K562 (cell line): ENCODE measurements around the gene SH3TC2. TPM values are rescaled to one million over a fixed set of nuclear protein-coding genes. Genes with fewer than 3 reads are reported as not detected.
A peak's percentile ranks its signal among the peaks of the same experiment; 100 is the strongest.

Source experiments
- ATAC-seq: fragments of 200-7000 bp; cut with Tn5 transposase; 3 replicates; pipeline ENCODE4 v1.9.1; 2020; ENCODE audit warnings: moderate library complexity
- BruUV-seq: library from RNA; stranded (reverse); fragments of 400-500 nt; replicated peaks from 2 replicates; lab custom pipeline; 2021; lab: Mats Ljungman, UMichigan
- CTCF ChIA-PET: fragments of 300-600 bp; formaldehyde crosslinking; extraction: SDS; loops from one replicate; lab custom pipeline; 2021; ENCODE audit warnings: low intra/inter-chr PET ratio; lab: Yijun Ruan, JAX
- POLR2A ChIA-PET: fragments of 300-600, 350-650 bp; sonication (Branson Sonifier 250); formaldehyde crosslinking; extraction: SDS; loops from one replicate; lab custom pipeline; 2021; ENCODE audit warnings: antibody characterized with exemption, inconsistent platforms; lab: Yijun Ruan, JAX
- DNase-seq, 4 experiments: peaks; one replicate each; pipeline versions ENCODE4 v3.0.0 to v3.0.0-alpha.2; 2011 to 2018; ENCODE audit warnings: low spot score in 3 of 4, mixed read lengths in 3 of 4; ENCODE audit errors: extremely low read depth in 1 of 4
- FAIRE-seq: peaks from 2 replicates; lab custom pipeline; 2011; peaks lifted over from hg19 to GRCh38; lab: Jason Lieb, UNC
- H2AFZ ChIP-seq: 2 replicates; pipeline ENCODE4 v1.6.0; 2011; ENCODE audit warnings: low read depth, low read length, control low read depth, inconsistent platforms
- H3K27ac ChIP-seq: fragments of 200-600 bp; 3 replicates; pipeline ENCODE4 v1.8.0; 2011; ENCODE audit warnings: low read depth, mild to moderate bottlenecking, control low read depth, inconsistent platforms, low read length, moderate library complexity, mixed read lengths; ENCODE audit errors: extremely low read depth
- H3K27me3 ChIP-seq, 2 experiments: fragments of 300-600 bp in 1 of 2; 2 replicates in 1 of 2; 3 replicates in 1 of 2; pipeline versions ENCODE4 v1.6.0 to v1.8.0; 2011; ENCODE audit warnings: inconsistent platforms in 2 of 2, low read length in 2 of 2, mild to moderate bottlenecking in 1 of 2, mixed read lengths in 1 of 2, moderate library complexity in 1 of 2; ENCODE audit not compliant: control insufficient read depth in 2 of 2, insufficient read depth in 2 of 2
- H3K36me3 ChIP-seq: fragments of 300-600 bp; 3 replicates; pipeline ENCODE4 v1.8.0; 2011; ENCODE audit warnings: mild to moderate bottlenecking, low read length, inconsistent platforms; ENCODE audit not compliant: control insufficient read depth, insufficient read depth
- H3K4me1 ChIP-seq, 2 experiments: fragments of 200-600 bp in 1 of 2; replicated peaks in 1 of 2; 2 replicates in 1 of 2; 3 replicates in 1 of 2; pipeline versions ENCODE4 v1.5.1 to v1.8.0; 2011; ENCODE audit warnings: inconsistent platforms in 2 of 2, low read length in 2 of 2, mild to moderate bottlenecking in 1 of 2, mixed read lengths in 1 of 2, moderate library complexity in 1 of 2; ENCODE audit not compliant: control insufficient read depth in 2 of 2, insufficient read depth in 2 of 2
- H3K4me2 ChIP-seq: 2 replicates; pipeline ENCODE4 v1.6.1; 2011; ENCODE audit warnings: low read length, control low read depth, inconsistent platforms, mixed read lengths; ENCODE audit not compliant: insufficient read depth
- H3K4me3 ChIP-seq: fragments of 200-600 bp; sonication (generic), shearing (Covaris generic); 2 replicates; pipeline ENCODE4 v1.5.1; 2016; ENCODE audit warnings: control low read depth, inconsistent platforms
- H3K79me2 ChIP-seq: fragments of 200-600 bp; 3 replicates; pipeline ENCODE4 v1.8.0; 2011; ENCODE audit warnings: low read length, inconsistent platforms; ENCODE audit not compliant: control insufficient read depth, insufficient read depth
- H3K9ac ChIP-seq, 2 experiments: 2 replicates each; pipeline versions ENCODE4 v1.6.0 to v1.6.1; 2011; ENCODE audit warnings: low read depth in 2 of 2, low read length in 2 of 2, control low read depth in 1 of 2, inconsistent platforms in 1 of 2, mild to moderate bottlenecking in 1 of 2, mixed read lengths in 1 of 2; ENCODE audit not compliant: insufficient read depth in 1 of 2
- H3K9me1 ChIP-seq: one replicate; pipeline ENCODE4 v1.6.0; 2011; ENCODE audit warnings: inconsistent platforms, mild to moderate bottlenecking, low read length, moderate library complexity; ENCODE audit not compliant: control insufficient read depth, insufficient read depth
- H3K9me3 ChIP-seq: replicated peaks from 2 replicates; pipeline ENCODE4 v1.5.1; 2011; ENCODE audit warnings: low read depth, low read length, inconsistent platforms; ENCODE audit not compliant: control insufficient read depth, insufficient read depth
- H4K20me1 ChIP-seq: replicated peaks from 2 replicates; pipeline ENCODE4 v1.6.1; 2011; ENCODE audit warnings: low read length, inconsistent platforms, mixed read lengths; ENCODE audit not compliant: control insufficient read depth, insufficient read depth
- JUN ChIP-seq, 2 experiments: sonication (generic) in 1 of 2; formaldehyde crosslinking in 1 of 2; IDR thresholded peaks; 2 replicates each; pipeline versions ENCODE4 v1.6.1 to v1.8.0; 2012 to 2022; ENCODE audit warnings: borderline replicate concordance in 2 of 2, mild to moderate bottlenecking in 2 of 2, improper control_type of control experiment in 1 of 2, low read depth in 1 of 2, low read length in 1 of 2, missing genetic modification reagents in 1 of 2
- JUND ChIP-seq, 2 experiments: IDR thresholded peaks; 2 replicates in 1 of 2; 3 replicates in 1 of 2; pipeline ENCODE4 v1.6.1; 2011; ENCODE audit warnings: borderline replicate concordance in 2 of 2, low read depth in 2 of 2, low read length in 2 of 2, improper control_type of control experiment in 1 of 2, missing biosample characterization in 1 of 2, missing genetic modification characterization in 1 of 2, missing genetic modification reagents in 1 of 2
- ZBTB9 ChIP-seq: fragments of 450-650 bp; formaldehyde crosslinking; IDR thresholded peaks from 2 replicates; pipeline ENCODE4 v1.4.0; 2020; ENCODE audit warnings: mild to moderate bottlenecking, moderate library complexity
- ZNF407 ChIP-seq: fragments of 450-650 bp; IDR thresholded peaks from 2 replicates; pipeline ENCODE4 v1.6.1; 2016; ENCODE audit warnings: low read depth
- WGBS: fragments of 100-300 bp; shearing (Covaris generic); methylation state at CpG from one replicate; pipeline ENCODE4 v1.1.6; 2016; ENCODE audit warnings: low coverage, mixed read lengths; ENCODE audit not compliant: insufficient coverage; ENCODE audit errors: missing lambda C conversion rate; 5-methylcytosine and 5-hydroxymethylcytosine counted together
- in situ Hi-C: fragments of 300-500 bp; cut with MboI; formaldehyde crosslinking; loops from 4 replicates; pipeline ENCODE4 v1.15.0; 2018; ENCODE audit warnings: inconsistent platforms, mixed read lengths
- intact Hi-C: fragments of 100-400 bp; cut with micrococcal nuclease; formaldehyde crosslinking; loops from 2 replicates; pipeline ENCODE4 v1.14.2; 2022
- polyA plus RNA-seq, 8 experiments: library from polyadenylated mRNA; depleted of rRNA in 4 of 8; stranded (reverse) in 5 of 8; unstranded in 3 of 8; fragments of >200 nt; fragmentation: Nextera tagmentation in 2 of 8; fragmentation: Illumina TruSeq in 1 of 8; extraction: Ambion mirVana in 2 of 8; extraction: Trizol in 1 of 8; gene quantifications; 2 replicates each; pipeline versions ENCODE4 v1.2.1 to v1.2.3, GENCODE V29; 2011 to 2014; ENCODE audit warnings: inconsistent platforms in 1 of 8, missing spikeins in 1 of 8
- total RNA-seq, 7 experiments: library from RNA; depleted of rRNA in 6 of 7; stranded (reverse); fragments of >200 nt in 6 of 7; fragmentation: Illumina TruSeq in 2 of 7; extraction: Trizol in 2 of 7; gene quantifications; 2 replicates each; pipeline versions ENCODE4 v1.2.1 to v1.2.3, GENCODE V29; 2011 to 2021; ENCODE audit warnings: low replicate concordance in 1 of 7

SH3TC2 gene
- total and polyA plus RNA-seq, 9 of the 15 experiments (the other 6 are each of a cell fraction or from before 2014, with no cell fraction given), result 0.03 to 0.80 (median 0.55) TPM; not detected in 1

GRCh38 chr5:149044453-149045088 lies 18.3 kb downstream of the SH3TC2 start (continued):
- TF ChIP-seq JUN (IDR thresholded peaks at IDR 0.05; ENCODE audit: borderline replicate concordance, low read depth, low read length) (0 out of 2 replicates have a peak, but pooled peaks have one; percentile 39), JUN (CRISPR knock-in tag; IDR thresholded peaks at IDR 0.05; ENCODE audit: borderline replicate concordance) (no peak)

- FAIRE-seq, result no peak
- H3K9me1 ChIP-seq, result no peaks in the 10 kb centered on the region
- H4K20me1 ChIP-seq, result no peaks in the 10 kb centered on the region
- peaks cover 0 to 3% of the 10 kb centered on the region in 2 experiments; a peak in 1 of 5 replicates for H3K27me3 ChIP-seq
- BruUV-seq, result no TSS peak
- no peak overlapping the region for H3K4me3 ChIP-seq
- no peak for ATAC-seq
- no peak overlapping the region for H3K9ac ChIP-seq
- no peak overlapping the region for H3K4me2 ChIP-seq
- no peak for DNase-seq
- no peak overlapping the region for H3K27ac ChIP-seq
- in situ Hi-C loops, result loop anchor here (25.0 kb wide), 2 partner anchors 606 to 856 kb away; no protein-coding TSS in a partner anchor
- CTCF ChIA-PET, result no interaction called here
- WGBS, result 15% methylated on average over 4 of the region's 4 CpGs
- TF ChIP-seq ZNF407 (no peak), ZBTB9 (CRISPR knock-in tag) (no peak), JUN (IDR thresholded peaks at IDR 0.05; ENCODE audit: borderline replicate concordance, low read depth, low read length) (0 out of 2 replicates have a peak, but pooled peaks have one; percentile 17), JUN (CRISPR knock-in tag; IDR thresholded peaks at IDR 0.05; ENCODE audit: borderline replicate concordance) (no peak), JUND (IDR thresholded peaks at IDR 0.05; ENCODE audit: borderline replicate concordance, low read depth, low read length) (peak; percentile 62; the same call in 1 of the 2 replicates), JUND (tag; IDR thresholded peaks at IDR 0.05; ENCODE audit: borderline replicate concordance, low read depth, low read length) (peak; percentile 55; the same call in 1 of the 3 replicates)
- TF ChIP-seq, all 486 proteins: peak for 2
- peaks cover 0 to 7% of the 10 kb centered on the region in 2 experiments; a peak in 2 of 5 replicates for H3K4me1 ChIP-seq
- intact Hi-C loops, result loop anchor here (5.0 kb wide), 1 partner anchor 224 kb away; no protein-coding TSS in a partner anchor
- POLR2A ChIA-PET, result no interaction called here
- H3K9me3 ChIP-seq, result no peaks in the 10 kb centered on the region
- no peaks in the 10 kb centered on the region for H3K79me2 ChIP-seq
- H3K36me3 ChIP-seq, result no peaks in the 10 kb centered on the region
- no peak overlapping the region for H2AFZ ChIP-seq
These were observed 19.2 kb downstream of the SH3TC2 start for GRCh38 chr5:149043641-149044040.
